ENCODE measurements around the gene TBC1D28. TPM values are rescaled to one million over a fixed set of nuclear protein-coding genes. Genes with fewer than 3 reads are reported as not detected.
"Not testable (repeated sequence)": the region's sequence is repeated elsewhere in the genome, so short reads cannot be mapped to it uniquely, and the experiment has no call there.

The TBC1D28 gene
- total RNA-seq, 1 donor from 2014 or later = 0.53 TPM

DNA sequence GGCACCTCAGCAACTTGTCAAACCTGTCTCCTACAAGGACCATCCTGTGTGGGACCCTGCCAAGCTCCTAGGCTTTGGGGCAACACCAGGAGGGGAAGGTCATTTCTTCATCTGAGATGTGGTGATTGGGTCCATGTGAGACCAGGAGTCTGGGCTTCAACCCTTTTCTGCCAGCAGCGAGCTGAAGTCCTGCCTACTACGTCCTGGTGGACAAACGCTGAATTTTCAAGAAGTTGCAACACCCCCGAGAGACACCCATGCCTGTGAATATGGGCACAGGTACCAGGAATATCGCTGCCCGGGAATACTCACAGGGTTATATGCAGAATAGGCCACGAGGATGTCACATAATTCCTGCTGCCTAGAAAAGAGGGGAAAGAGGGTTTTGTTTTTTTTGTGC is 8.0 kb downstream of the TBC1D28 start:
- FAIRE-seq = peak; percentile 68
- not testable (repeated sequence) for H3K36me3 ChIP-seq (ENCODE audit: control insufficient read depth, insufficient read depth, low read length)
- TF ChIP-seq CTCF (IDR thresholded peaks at IDR 0.05; ENCODE audit: insufficient read depth, low read length, severe bottlenecking) = peak; percentile 4

GRCh38 chr17:18635773-18636172 is 8.4 kb downstream of the TBC1D28 start:
- not testable (repeated sequence) for H3K4me3 ChIP-seq (ENCODE audit: low read depth, low read length); H3K36me3 ChIP-seq (ENCODE audit: control insufficient read depth, insufficient read depth, low read length); FAIRE-seq; H3K27me3 ChIP-seq (ENCODE audit: control insufficient read depth, insufficient read depth, low read length); DNase-seq (ENCODE audit: low read depth)

More for the DNA sequence above, 8.0 kb downstream of the TBC1D28 start:
- DNase-seq (ENCODE audit: low read depth); H3K4me3 ChIP-seq (ENCODE audit: low read depth, low read length); H3K27me3 ChIP-seq (ENCODE audit: control insufficient read depth, insufficient read depth, low read length): not testable (repeated sequence)

GRCh38 chr17:18634550-18635263 is 9.5 kb downstream of the TBC1D28 start:
- H3K36me3 ChIP-seq (ENCODE audit: control insufficient read depth, insufficient read depth, low read length); DNase-seq (ENCODE audit: low read depth); FAIRE-seq; H3K4me3 ChIP-seq (ENCODE audit: low read depth, low read length); H3K27me3 ChIP-seq (ENCODE audit: control insufficient read depth, insufficient read depth, low read length): not testable (repeated sequence)

GRCh38 chr17:18626152-18626870 is 17.9 kb downstream of the TBC1D28 start:
- TF ChIP-seq CTCF (IDR thresholded peaks at IDR 0.05; ENCODE audit: insufficient read depth, low read length, severe bottlenecking) = no peak
- DNase-seq (ENCODE audit: low read depth) (no peak), FAIRE-seq (no peak)
- no peaks in the 10 kb centered on the region for H3K36me3 ChIP-seq (ENCODE audit: control insufficient read depth, insufficient read depth, low read length)
- H3K27me3 ChIP-seq (ENCODE audit: control insufficient read depth, insufficient read depth, low read length) = no peaks in the 10 kb centered on the region
- H3K4me3 ChIP-seq (ENCODE audit: low read depth, low read length) = no peak overlapping the region

DNA sequence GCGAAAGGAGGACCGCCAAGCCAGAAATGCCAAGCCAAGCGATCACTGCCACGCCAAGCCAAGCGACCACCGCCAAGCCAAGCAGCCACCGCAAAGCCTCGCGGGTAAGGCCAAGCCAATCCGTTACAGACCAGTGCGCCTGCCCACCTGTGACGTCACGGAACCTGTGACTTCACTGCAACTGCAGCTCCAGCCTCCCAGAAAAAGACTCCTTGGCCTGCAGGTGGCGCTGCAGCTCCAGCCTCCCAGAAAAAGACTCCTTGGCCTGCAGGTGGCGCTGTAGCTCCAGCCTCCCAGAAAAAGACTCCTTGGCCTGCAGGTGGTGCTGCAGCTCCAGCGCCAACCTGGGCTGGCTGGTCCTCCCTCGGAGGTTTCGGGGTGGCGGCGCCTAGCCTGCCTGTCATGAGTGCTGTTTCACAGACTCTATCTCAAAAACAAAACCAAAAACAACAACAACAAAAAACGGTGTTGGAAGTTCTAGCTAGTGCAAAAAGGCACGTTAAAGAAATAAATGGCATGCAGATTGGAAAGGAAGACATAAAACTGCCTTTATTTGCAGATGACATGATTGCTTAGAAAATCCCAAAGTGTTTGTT is 18.6 kb downstream of the TBC1D28 start:
- H3K4me3 ChIP-seq (ENCODE audit: low read depth, low read length) = peak overlapping the region; percentile 16
- not testable (repeated sequence) for H3K27me3 ChIP-seq (ENCODE audit: control insufficient read depth, insufficient read depth, low read length); FAIRE-seq; H3K36me3 ChIP-seq (ENCODE audit: control insufficient read depth, insufficient read depth, low read length)
- DNase-seq (ENCODE audit: low read depth) = peak; percentile 43
- peak; percentile 84 for TF ChIP-seq CTCF (IDR thresholded peaks at IDR 0.05; ENCODE audit: insufficient read depth, low read length, severe bottlenecking)

- not testable (repeated sequence) for FAIRE-seq; DNase-seq (ENCODE audit: low read depth)
Observed at GRCh38 chr17:18624862-18625501, 19.2 kb downstream of the TBC1D28 start.

GRCh38 chr17:18617613-18618012 is 26.6 kb downstream of the TBC1D28 start:
- not testable (repeated sequence) for H3K27me3 ChIP-seq (ENCODE audit: control insufficient read depth, insufficient read depth, low read length); FAIRE-seq; H3K4me3 ChIP-seq (ENCODE audit: low read depth, low read length); DNase-seq (ENCODE audit: low read depth); H3K36me3 ChIP-seq (ENCODE audit: control insufficient read depth, insufficient read depth, low read length)

More at GRCh38 chr17:18624862-18625501, 19.2 kb downstream of the TBC1D28 start:
- H3K36me3 ChIP-seq (ENCODE audit: control insufficient read depth, insufficient read depth, low read length); H3K27me3 ChIP-seq (ENCODE audit: control insufficient read depth, insufficient read depth, low read length): not testable (repeated sequence)
- H3K4me3 ChIP-seq (ENCODE audit: low read depth, low read length) = peak overlapping the region; percentile 16

DNA sequence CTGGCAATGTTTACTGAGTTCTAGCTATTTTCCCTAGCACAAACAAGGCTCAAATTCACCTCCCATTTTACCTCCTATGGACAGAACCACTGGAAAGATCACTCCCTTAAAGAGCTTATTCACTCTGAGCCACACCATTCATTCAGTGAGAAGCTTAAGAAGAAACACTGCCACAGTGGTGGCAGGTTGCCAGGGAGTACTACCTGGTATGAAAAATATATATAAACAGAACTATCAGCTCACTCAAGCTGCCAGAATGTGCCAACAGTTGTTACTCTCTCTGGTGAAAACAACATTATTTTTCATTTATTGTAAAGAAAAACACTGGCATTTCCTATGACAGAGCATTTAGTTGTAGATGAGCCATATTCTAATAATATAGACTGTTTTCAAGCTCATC is 31.2 kb downstream of the TBC1D28 start:
- not testable (repeated sequence) for DNase-seq (ENCODE audit: low read depth); H3K4me3 ChIP-seq (ENCODE audit: low read depth, low read length); FAIRE-seq; H3K27me3 ChIP-seq (ENCODE audit: control insufficient read depth, insufficient read depth, low read length); H3K36me3 ChIP-seq (ENCODE audit: control insufficient read depth, insufficient read depth, low read length)

DNA sequence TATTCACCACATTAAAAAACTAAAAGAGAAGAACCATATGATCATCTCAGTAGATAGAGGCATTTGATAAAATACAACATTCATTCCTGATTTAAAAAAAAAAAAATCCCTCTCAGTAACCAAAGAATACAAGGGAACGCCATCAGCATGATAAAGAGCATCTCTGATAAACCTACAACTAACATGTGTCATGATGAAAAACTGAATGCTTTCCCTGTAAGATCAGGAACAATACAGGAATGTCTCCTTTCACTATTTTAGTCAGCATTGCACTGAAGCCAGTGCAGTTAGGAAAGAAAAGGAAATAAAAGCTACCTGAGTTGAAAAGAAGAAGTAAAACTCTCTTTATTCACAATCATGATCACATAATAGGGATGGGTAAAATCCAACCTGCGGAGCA is 51.1 kb downstream of the TBC1D28 start:
- FAIRE-seq; DNase-seq (ENCODE audit: low read depth); H3K27me3 ChIP-seq (ENCODE audit: control insufficient read depth, insufficient read depth, low read length); H3K4me3 ChIP-seq (ENCODE audit: low read depth, low read length); H3K36me3 ChIP-seq (ENCODE audit: control insufficient read depth, insufficient read depth, low read length): not testable (repeated sequence)

Data from bronchial epithelial cell (primary cell).